CD4-positive, alpha-beta T cell treated with Interleukin-17A for 1 hour (primary cell): ENCODE data around the gene GADD45G.

Source experiments
- DNase-seq: peaks from one replicate; pipeline ENCODE4 v3.0.0-alpha.2; 2020

GADD45G gene

DNA sequence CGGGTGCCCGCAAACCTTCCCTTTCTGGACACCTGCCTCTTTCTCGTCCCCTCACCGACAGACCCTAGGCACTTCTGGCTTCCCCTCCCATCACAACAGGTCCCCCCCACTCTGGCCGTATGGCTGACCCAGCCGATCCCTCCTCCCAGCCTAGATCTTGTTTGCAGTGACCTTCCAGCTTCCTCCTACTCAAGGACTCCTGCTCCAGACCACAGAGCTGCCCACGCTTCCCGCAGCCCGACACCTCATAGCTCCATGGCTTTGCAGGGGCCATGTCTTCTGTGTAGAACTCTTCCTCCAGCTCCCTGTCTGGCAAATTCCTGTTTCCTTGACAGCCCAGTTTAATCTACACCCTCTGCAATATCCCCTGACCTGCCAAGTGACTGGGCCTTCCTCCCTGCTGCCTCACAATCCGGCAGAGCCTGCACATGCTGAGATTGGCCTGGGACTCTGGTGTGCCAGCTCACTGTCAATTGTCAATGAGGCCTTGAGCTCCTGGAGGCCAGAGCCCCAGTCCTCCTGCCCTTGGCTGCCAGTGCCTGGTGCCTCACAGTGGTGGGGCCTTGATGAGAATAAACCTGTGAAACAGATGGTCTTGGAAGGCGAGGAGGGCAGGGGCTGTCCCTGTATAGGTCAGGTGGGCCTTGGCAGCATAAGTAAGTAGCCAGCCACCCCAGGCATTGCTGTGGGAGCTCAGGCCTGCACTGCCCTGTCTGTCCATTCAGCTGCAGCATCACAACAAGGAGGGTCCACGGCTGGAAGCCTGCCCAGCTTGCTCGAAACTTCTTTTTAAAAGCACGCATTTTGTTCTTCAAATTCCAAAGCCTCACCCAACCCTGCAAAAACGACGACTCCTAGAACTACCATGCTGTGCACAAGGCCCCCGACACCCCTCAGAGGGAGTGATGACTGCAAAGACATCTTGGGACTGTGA is 50.5 kb downstream of the GADD45G start:
- DNase-seq = no peak
